B cell (primary cell): ENCODE measurements around the gene TERB2. TPM values are rescaled to one million over a fixed set of nuclear protein-coding genes. Genes with fewer than 3 reads are reported as not detected.
"Not testable (repeated sequence)": the region's sequence is repeated elsewhere in the genome, so short reads cannot be mapped to it uniquely, and the experiment has no call there.

Experiments
- ATAC-seq: fragments of 200-7000 bp; cut with Tn5 transposase; one replicate; pipeline ENCODE4 v1.10.0; 2021; ENCODE audit warnings: low read depth, mild to moderate bottlenecking, moderate number of reproducible peaks, moderate library complexity
- CTCF ChIA-PET: fragments of 350-600 bp; sonication (Branson Sonifier 250); formaldehyde crosslinking; loops from one replicate; lab custom pipeline; 2021; ENCODE audit warnings: antibody characterized with exemption, inconsistent platforms; lab: Charles Lee
- POLR2A ChIA-PET: fragments of 350-600 bp; sonication (Branson Sonifier 250); formaldehyde crosslinking; loops from one replicate; lab custom pipeline; 2021; ENCODE audit warnings: antibody characterized with exemption; lab: Charles Lee
- DNase-seq: peaks from one replicate; pipeline ENCODE4 v3.0.0; 2013
- H2AFZ ChIP-seq: 2 replicates; pipeline ENCODE4 v1.6.1; 2012; ENCODE audit warnings: mild to moderate bottlenecking, low read depth, low read length; ENCODE audit not compliant: insufficient read depth, poor library complexity, severe bottlenecking
- H3K27ac ChIP-seq, 2 donors: 1 replicate in 1 of 2; 2 replicates in 1 of 2; pipeline ENCODE4 v1.5.1; 2012 to 2013; ENCODE audit warnings: low read length in 2 of 2, mild to moderate bottlenecking in 2 of 2, moderate library complexity in 1 of 2
- H3K27me3 ChIP-seq, 4 experiments: fragments of 200-600 bp in 1 of 4; sonication (generic) in 1 of 4; replicated peaks in 1 of 4; 1 replicate in 2 of 4; 2 replicates in 2 of 4; pipeline versions ENCODE4 v1.6.1 to v1.7.0; 2013 to 2016; ENCODE audit warnings: low read length in 3 of 4, mild to moderate bottlenecking in 2 of 4, mixed read lengths in 1 of 4, moderate library complexity in 1 of 4; ENCODE audit not compliant: insufficient read depth in 4 of 4, control insufficient read depth in 3 of 4; ENCODE audit errors: control extremely low read depth in 1 of 4
- H3K36me3 ChIP-seq, 2 experiments: replicated peaks in 1 of 2; 1 replicate in 1 of 2; 2 replicates in 1 of 2; pipeline versions ENCODE4 v1.6.1 to v1.7.1; 2013; ENCODE audit warnings: low read length in 1 of 2; ENCODE audit not compliant: insufficient read depth in 2 of 2, control insufficient read depth in 1 of 2; ENCODE audit errors: control extremely low read depth in 1 of 2, extremely low read depth in 1 of 2
- H3K4me1 ChIP-seq, 2 donors: fragments of 200-600 bp in 1 of 2; sonication (generic) in 1 of 2; 1 replicate in 1 of 2; 2 replicates in 1 of 2; pipeline versions ENCODE4 v1.5.1 to v1.6.1; 2013 to 2017; ENCODE audit warnings: low read length in 2 of 2; ENCODE audit not compliant: control insufficient read depth in 2 of 2, insufficient read depth in 2 of 2
- H3K4me2 ChIP-seq: replicated peaks from 2 replicates; pipeline ENCODE3; 2012; ENCODE audit warnings: mild to moderate bottlenecking, low read depth, low read length; ENCODE audit not compliant: poor library complexity, severe bottlenecking
- H3K4me3 ChIP-seq, 5 experiments: fragments of 200-600 bp in 1 of 5; sonication (generic) in 1 of 5; 1 replicate in 3 of 5; 2 replicates in 2 of 5; pipeline versions ENCODE4 v1.5.1 to v1.7.0; 2011 to 2016; ENCODE audit warnings: low read length in 4 of 5, mild to moderate bottlenecking in 4 of 5, low read depth in 2 of 5, control low read depth in 1 of 5, moderate library complexity in 1 of 5; ENCODE audit not compliant: insufficient read depth in 1 of 5; ENCODE audit errors: control extremely low read depth in 1 of 5, extremely low read depth in 1 of 5
- H3K79me2 ChIP-seq: fragments of 200-600 bp; sonication (generic); one replicate; pipeline ENCODE4 v1.6.0; 2016; ENCODE audit warnings: low read length; ENCODE audit not compliant: control insufficient read depth, insufficient read depth
- H3K9ac ChIP-seq: fragments of 200-600 bp; sonication (generic); 2 replicates; pipeline ENCODE4 v1.6.1; 2017; ENCODE audit warnings: mild to moderate bottlenecking, low read length, moderate library complexity
- H3K9me3 ChIP-seq, 3 donors: one replicate each; pipeline versions ENCODE4 v1.6.1 to v1.7.1; 2013; ENCODE audit warnings: low read length in 2 of 3; ENCODE audit not compliant: control insufficient read depth in 2 of 3, insufficient read depth in 1 of 3; ENCODE audit errors: control extremely low read depth in 1 of 3
- H4K20me1 ChIP-seq: 2 replicates; pipeline ENCODE4 v1.6.0; 2012; ENCODE audit warnings: mild to moderate bottlenecking, low read length; ENCODE audit not compliant: insufficient read depth, control insufficient read depth, poor library complexity, severe bottlenecking
- H3K27ac Mint-ChIP-seq: one replicate; pipeline ENCODE4 v1.8.0; 2021; ENCODE audit warnings: mixed read lengths
- H3K27me3 Mint-ChIP-seq: one replicate; pipeline ENCODE4 v1.8.0; 2021; ENCODE audit warnings: mixed read lengths
- H3K4me1 Mint-ChIP-seq: one replicate; pipeline ENCODE4 v1.8.0; 2021; ENCODE audit warnings: mixed read lengths
- H3K4me3 Mint-ChIP-seq: one replicate; pipeline ENCODE4 v1.8.0; 2021; ENCODE audit warnings: mixed read lengths
- H3K9me3 Mint-ChIP-seq: one replicate; pipeline ENCODE4 v1.8.0; 2022; ENCODE audit warnings: mixed read lengths; ENCODE audit not compliant: insufficient read depth
- WGBS: methylation state at CpG from one replicate; pipeline ENCODE4 v1.1.5; 2013; ENCODE audit warnings: missing lambda C conversion rate; ENCODE audit not compliant: insufficient coverage; 5-methylcytosine and 5-hydroxymethylcytosine counted together
- intact Hi-C: fragments of 100-400 bp; cut with micrococcal nuclease; formaldehyde crosslinking; loops from one replicate; pipeline ENCODE4 v1.10.0; 2022
- polyA plus RNA-seq: library from polyadenylated mRNA; depleted of rRNA; stranded (reverse); fragments of >200 nt; gene quantifications from 2 replicates; pipeline ENCODE4 v1.2.3, GENCODE V29; 2012
- total RNA-seq, 2 donors: library from RNA; stranded (reverse); fragments of 120-200 nt in 1 of 2; gene quantifications; 1 replicate in 1 of 2; 2 replicates in 1 of 2; pipeline versions ENCODE4 v1.2.3 to v1.2.4, GENCODE V29; 2013 to 2022

The TERB2 gene
- total and polyA plus RNA-seq, 2 donors (not counting 1 experiment from before 2014, with no cell fraction given) = not detected

GRCh38 chr15:44979617-44980339, 23.3 kb downstream of the TERB2 start:
- WGBS = no CpG with 5 or more reads among the region's 2 CpGs
- H2AFZ ChIP-seq, intact Hi-C loops, H3K4me2 ChIP-seq, POLR2A ChIA-PET, H4K20me1 ChIP-seq, H3K9me3 Mint-ChIP-seq, H3K4me1 Mint-ChIP-seq, H3K4me3 Mint-ChIP-seq, H3K79me2 ChIP-seq, H3K9me3 ChIP-seq, H3K27me3 ChIP-seq, H3K36me3 ChIP-seq, H3K4me1 ChIP-seq, ATAC-seq, H3K4me3 ChIP-seq, DNase-seq, H3K27ac ChIP-seq, H3K27ac Mint-ChIP-seq, H3K9ac ChIP-seq: not testable (repeated sequence)
- H3K27me3 Mint-ChIP-seq = peaks cover 10% of the 10 kb centered on the region
- CTCF ChIA-PET = interaction anchor here (1.4 kb wide), 1 partner anchor 58 kb away, joined by 3 read pairs; no protein-coding TSS in a partner anchor

GRCh38 chr15:44984144-44984543, 27.7 kb downstream of the TERB2 start:
- H3K4me3 Mint-ChIP-seq = not testable (repeated sequence)
- no CpG with 5 or more reads among the region's 1 CpG for WGBS

DNA sequence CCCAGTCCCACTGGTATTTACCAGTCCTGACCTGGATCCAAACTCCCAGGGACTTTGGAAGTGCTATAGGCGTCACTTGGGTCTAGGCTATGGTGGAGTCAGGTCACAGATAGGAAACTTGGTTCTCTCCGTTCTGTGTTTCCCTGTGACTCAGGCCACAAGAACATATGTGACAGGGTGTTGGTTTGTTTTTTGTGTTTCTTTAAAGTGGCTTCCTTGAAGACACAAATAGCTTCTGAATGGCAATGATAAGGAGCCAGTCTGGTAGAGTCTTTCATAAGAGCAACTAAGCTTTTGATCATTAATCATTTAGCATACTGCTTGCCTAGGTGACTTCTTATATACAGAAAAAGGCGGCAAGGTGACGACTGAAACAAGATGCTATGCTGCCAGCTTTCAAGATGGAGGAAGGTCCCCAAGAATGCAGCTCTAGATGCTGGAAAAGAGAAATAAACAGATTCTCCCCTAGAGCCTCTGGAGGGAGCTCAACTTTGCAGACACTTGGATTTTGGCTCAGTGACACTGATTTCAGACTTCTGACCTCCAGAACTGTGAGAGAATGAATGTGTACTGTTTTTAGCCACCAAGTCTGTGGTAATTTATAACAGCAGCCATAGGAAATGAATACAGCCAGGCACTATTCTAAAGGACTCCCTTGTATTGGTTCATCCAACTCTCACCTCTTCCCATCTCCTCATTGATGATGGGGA, 30.0 kb downstream of the TERB2 start:
- H3K4me3 ChIP-seq, intact Hi-C loops, H3K4me1 Mint-ChIP-seq, POLR2A ChIA-PET, H2AFZ ChIP-seq, H3K27ac ChIP-seq, H3K79me2 ChIP-seq, H3K9me3 Mint-ChIP-seq, CTCF ChIA-PET, H3K27me3 ChIP-seq, H3K4me1 ChIP-seq, H3K9me3 ChIP-seq, H3K9ac ChIP-seq, H3K27ac Mint-ChIP-seq, H3K36me3 ChIP-seq, H3K4me2 ChIP-seq, ATAC-seq, H4K20me1 ChIP-seq, H3K4me3 Mint-ChIP-seq, DNase-seq: not testable (repeated sequence)
- 78% methylated on average over 2 of the region's 4 CpGs for WGBS
- peaks cover 27% of the 10 kb centered on the region for H3K27me3 Mint-ChIP-seq

More at GRCh38 chr15:44984144-44984543, 27.7 kb downstream of the TERB2 start:
- H3K4me1 ChIP-seq, H3K27ac ChIP-seq, H3K9me3 ChIP-seq, H3K27ac Mint-ChIP-seq, CTCF ChIA-PET, ATAC-seq, H2AFZ ChIP-seq, H3K79me2 ChIP-seq, H3K4me3 ChIP-seq, H3K4me2 ChIP-seq, intact Hi-C loops, POLR2A ChIA-PET, H3K27me3 ChIP-seq, H3K9ac ChIP-seq, H3K4me1 Mint-ChIP-seq, DNase-seq, H4K20me1 ChIP-seq, H3K36me3 ChIP-seq, H3K9me3 Mint-ChIP-seq: not testable (repeated sequence)
- H3K27me3 Mint-ChIP-seq = peaks cover 15% of the 10 kb centered on the region

DNA sequence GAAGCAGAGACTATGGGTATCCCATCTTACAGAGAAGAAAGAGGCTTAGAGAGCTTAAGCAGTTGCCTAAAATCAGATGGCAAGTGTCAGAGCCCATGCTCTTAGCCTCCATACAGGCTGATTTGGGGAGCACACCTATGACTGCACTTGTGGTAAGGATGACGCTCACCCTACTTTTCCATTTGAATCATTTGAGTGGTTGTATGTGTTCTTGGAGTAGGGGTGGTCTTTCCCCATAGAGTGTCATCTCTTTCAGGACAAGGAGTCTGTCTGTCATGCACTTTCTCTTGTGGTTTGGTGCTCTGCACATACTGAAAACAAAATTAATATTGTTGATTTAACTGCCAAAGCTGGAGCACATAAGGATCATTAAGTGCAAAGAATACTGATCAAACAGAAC, 31.2 kb downstream of the TERB2 start:
- no CpG with 5 or more reads among the region's 1 CpG for WGBS
- H3K4me1 ChIP-seq, H3K9me3 Mint-ChIP-seq, H3K79me2 ChIP-seq, ATAC-seq, H4K20me1 ChIP-seq, H3K4me3 Mint-ChIP-seq, DNase-seq, H3K27ac ChIP-seq, POLR2A ChIA-PET, H3K9ac ChIP-seq, H3K36me3 ChIP-seq, H3K4me3 ChIP-seq, CTCF ChIA-PET, H3K4me1 Mint-ChIP-seq, H3K27me3 ChIP-seq, H3K9me3 ChIP-seq, H3K4me2 ChIP-seq, H2AFZ ChIP-seq, H3K27ac Mint-ChIP-seq, intact Hi-C loops: not testable (repeated sequence)
- peaks cover 35% of the 10 kb centered on the region for H3K27me3 Mint-ChIP-seq
